ENCODE results near the gene ASPDH.

Gene ASPDH

GRCh38 chr19:50513746-50514345, at the start of gene ASPDH:
Gene ASPDH (minus strand): TSS chr19:50513913. CDS start chr19:50513823, 90 bp downstream.
- no peak for DNase-seq

- DNase-seq, result no peak
Measured at GRCh38 chr19:50562996-50563395, 49.3 kb upstream of the ASPDH start.

DNA sequence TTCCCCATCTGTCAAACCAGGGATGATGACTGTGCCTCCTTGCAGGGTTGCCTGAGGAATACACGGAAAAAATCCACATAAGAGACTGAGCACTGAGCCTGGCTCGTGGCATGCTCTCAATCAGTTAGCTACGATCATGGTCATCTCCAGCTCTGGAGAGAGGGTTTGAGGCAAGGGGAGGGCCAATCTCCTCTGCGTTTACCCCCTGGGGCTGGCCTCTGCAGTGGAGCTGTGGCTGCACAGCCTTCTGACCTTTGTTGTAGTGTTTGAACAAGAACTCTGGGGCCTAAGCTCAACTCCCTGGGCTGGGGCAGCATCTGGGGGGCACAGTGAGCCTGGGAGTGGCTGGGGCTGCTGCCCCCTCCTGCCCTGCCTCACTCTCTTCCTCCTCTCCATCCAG, 48.6 kb upstream of the ASPDH start:
- no peak for DNase-seq

GRCh38 chr19:50559636-50560035, 45.9 kb upstream of the ASPDH start:
- no peak for DNase-seq

- DNase-seq, result no peak
Measured at GRCh38 chr19:50558449-50558848, 44.7 kb upstream of the ASPDH start.

GRCh38 chr19:50558039-50558438, 44.3 kb upstream of the ASPDH start:
- DNase-seq, result no peak

- DNase-seq, result no peak
Measured at GRCh38 chr19:50557009-50557613, 43.4 kb upstream of the ASPDH start.

- DNase-seq, result no peak
Measured at GRCh38 chr19:50556282-50557008, 42.7 kb upstream of the ASPDH start.

DNA sequence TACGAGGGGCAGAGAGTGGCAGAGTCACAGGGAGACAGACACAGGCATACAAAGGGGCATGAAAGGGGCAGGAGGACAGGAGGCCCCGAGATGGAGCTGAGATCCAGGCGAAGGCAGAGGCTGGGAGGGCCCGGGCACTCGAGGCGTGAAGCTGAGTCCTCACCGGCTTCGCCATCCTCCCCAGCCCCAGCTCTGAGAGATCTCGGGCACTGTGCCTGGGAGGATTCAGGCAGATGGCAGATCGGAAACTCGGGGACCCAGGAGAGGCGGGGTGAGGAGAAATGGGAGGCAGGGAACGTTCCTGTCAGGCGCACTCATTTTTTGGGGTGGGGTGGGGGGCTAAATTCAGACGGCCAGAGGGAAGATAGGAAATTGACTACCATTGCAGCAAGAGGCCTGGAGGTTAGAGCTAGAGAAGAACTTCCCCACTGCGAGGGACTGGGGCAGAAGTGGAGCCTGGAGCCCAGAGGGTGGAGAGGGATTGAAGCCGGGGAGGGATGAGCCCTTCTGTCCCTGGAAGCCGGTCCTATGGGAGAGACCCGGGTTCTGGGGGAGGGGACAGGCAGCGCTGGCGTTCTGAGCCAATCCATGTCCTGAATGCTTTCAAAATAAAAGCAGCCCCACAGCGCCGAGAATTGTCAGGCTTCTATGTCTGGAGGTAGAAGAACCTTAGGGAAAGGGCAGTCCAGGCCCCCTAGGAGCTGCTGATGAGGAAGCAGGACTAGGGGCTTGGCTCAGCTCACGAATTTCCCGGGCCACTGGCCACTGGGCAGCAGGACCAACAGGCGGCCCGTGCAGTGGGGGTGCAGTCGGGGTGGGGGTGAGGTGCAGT, 42.0 kb upstream of the ASPDH start:
- DNase-seq, result no peak

DNA sequence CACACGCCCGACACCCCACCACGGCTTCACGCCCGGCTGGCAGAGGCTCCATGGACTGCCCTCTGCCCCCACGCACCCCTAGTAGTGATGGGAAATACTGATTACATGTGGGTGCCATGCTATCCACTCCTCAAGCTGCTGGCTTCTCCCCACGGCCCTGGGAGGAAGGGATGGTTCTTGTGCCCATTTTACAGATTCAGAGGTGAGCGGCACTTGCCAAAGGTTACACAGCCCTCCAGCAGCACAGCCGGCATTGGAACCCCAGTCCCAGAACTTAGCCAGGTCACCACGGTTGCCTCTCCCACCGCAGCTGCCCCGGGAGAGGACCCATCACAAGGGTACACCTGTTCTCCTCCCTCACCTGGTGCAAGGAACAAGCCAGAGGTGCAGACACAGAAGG, 41.3 kb upstream of the ASPDH start:
- DNase-seq, result no peak

- no peak for DNase-seq
Measured at GRCh38 chr19:50554212-50554611, 40.5 kb upstream of the ASPDH start.

DNA sequence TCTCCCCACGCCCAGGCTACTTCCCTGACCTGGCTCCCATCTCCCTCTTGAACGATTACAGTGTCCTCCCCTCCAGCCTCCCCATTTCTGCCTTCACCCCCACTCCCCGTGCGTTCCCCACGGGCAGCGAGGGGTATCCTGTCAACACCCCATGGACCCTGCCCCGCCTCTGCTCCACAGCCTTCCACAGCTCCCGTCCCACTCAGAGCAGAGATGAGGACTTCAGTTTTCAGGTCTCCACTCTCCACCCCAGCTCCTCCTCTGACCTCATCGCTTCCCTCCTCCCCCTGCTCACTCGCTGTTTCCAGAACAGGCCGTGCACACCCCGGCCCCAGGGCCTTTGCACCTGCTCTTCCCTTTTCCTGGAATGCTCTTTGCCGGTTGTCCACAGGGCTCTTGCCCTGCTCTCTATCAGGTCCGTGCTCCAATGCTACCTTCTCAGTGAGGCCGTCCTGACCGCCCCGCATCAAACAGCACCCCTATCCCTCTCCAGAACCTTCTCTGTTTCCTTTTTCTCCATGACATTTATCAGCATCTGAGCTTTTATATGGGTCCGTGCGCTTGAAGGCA, 39.5 kb upstream of the ASPDH start:
- DNase-seq, result no peak

DNA sequence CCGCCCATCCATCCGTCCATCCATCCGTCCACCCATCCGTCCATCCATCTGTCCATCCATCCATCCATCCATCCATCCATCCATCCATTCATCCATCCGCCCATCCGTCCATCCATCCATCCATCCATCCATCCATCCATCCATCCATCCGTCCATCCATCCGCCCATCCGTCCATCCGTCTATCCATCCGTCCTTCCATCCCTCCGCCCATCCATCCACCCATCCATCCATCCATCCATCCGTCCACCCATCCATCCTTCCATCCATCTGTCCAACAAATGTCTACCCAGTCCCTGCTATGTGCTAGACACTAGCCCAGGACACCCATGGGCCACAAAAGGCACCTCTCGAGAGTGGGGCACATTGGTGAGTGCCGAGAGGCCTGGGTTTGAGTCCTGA, 38.8 kb upstream of the ASPDH start:
- DNase-seq, result no peak

GRCh38 chr19:50551715-50552187, 38.0 kb upstream of the ASPDH start:
- no peak for DNase-seq

DNA sequence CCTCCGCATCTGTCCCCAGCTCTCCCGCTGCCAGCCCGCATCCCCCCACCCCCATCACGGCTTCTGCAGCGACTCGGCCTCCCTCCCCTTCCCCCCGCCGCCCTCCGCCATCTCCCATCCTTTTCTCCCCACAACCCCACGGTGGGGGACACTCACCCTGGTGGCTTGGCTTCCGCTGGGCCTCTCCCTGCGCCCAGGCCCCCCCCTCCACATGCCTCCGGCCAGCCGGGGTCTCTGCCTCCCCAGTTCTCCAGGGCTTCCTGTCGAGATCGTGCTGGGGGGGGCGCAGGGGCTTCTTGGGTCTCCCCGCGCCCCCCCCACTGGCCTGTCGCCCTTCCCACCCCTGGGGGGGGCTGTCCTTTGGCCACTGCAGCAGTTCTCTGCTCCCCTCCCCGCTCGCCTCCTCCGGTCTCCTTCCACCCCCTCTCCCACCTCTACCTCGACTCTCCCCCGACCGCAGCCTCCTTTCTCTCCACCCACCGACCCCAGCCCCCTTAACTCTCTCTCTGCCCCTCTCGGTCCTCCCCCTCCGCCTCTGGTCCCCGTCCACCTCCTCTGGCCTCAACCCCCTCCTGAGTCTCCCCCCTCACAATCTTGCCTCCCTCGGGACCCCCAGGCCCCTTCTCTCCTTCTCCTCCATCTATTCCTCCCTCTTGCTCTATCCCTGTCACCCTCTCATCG, 37.5 kb upstream of the ASPDH start:
- no peak for DNase-seq

GRCh38 chr19:50550594-50550966, 36.9 kb upstream of the ASPDH start:
- DNase-seq, result no peak

DNA sequence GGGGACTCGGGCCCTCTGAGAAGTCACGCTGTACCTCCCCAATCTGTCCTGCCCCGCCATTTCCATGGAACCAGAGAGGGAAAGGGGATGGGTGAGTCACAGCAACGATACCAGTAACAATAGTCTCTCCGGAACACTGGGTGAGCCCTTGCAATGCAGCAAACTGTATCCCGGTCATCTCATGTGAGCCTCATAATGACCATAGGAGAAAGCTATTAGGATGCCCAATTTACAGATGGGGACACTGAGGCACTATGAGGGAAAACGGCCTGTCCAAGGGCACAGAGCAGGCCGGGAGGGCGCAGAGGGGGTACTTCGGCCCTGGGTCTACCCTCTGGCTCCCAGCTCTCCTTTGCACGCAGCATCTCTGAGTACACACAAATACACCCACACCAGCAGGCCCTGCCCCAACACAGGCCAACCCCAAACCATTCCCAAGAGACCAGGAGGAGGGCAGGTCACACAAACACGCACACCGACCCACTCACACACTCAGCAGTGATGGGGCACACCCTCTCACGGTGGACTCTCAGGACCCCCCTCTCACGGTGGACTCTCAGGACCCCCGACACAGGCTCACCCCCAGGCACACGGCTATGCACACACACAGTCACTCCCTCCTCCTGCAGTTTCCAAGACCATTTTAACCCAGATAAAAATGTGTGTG, 36.3 kb upstream of the ASPDH start:
- no peak for DNase-seq

DNA sequence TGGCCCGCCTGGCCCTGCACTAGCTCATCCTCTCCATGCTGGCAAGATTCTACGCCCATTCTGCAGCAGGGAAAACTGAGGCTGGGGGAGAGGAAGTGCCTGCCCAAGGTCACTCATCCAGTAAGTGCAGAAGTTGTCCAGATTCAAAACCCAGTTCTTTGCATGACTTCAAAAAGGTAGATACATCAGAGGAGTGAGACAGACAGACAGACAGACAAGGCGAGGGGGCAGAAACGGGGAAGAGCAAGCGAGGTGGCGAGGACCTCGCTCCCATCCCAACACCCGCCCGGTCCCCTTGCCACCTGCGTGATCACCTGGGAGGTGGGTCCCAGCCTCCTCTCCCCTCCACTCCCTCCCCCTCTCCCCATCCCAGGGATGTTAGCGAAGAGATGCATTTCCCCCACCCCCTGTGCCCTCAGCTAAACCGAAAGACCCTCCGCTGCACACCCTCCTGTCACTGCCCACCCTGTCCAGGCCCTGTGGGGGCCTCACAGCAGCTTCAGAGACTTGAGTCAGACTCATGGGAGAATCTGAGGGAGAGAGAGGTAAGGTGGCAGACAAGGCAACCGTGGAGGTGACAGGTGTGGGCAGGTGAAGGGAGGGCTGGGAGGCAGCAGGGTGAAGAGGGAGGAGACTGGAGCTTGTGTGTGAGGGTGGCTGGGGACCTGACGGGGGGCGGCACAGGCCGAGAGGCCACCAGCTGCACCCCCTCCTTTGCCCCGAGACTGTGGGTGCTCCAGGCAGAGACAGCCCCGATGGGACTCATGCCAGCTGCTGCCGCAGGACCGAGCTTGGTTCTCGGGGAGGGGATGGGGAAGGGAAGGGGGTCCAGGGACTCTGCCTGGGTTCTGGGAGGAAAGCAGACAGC, 35.6 kb upstream of the ASPDH start:
- no peak for DNase-seq

DNA sequence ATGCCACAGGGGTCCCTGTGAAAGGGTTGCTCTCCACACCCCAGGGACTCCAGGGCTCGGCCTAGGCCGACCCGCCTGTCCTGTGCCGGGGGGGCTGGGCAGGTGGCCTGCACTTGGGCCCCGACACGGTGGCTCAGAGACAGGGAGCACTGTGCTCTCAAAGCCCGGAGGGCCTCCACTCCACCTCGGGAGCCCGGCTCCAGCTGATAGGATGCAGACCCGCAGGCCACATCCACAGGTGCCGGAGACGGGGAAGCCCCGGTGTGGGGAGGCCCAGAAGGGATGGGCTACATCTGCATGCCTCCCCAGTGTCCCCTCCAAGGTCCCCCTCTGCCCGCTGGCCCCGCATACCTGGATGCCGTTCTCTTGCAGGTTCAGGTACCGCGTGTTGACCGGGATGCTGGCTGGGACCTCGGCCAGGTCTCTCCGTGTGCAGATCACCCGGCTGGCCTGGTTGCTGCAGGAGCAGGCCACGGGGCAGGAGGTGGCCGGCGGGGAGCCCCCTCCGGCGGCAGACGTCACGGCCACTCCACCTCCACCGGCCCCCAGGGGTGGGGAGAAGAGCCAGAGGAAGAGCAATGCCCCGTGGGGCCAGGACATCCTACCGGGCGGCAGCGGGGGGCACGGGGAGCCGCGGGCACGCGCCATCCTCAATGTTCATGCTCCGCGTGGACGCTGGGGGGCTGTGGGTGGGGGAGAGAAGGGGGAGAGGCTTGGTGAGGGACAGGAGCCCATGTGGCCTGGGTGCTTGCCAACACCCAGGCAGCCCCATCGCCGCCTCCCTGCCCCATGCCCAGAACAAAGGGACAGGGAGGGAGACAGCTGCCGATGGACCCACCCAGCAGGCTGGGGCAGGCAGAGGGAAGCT, 34.7 kb upstream of the ASPDH start:
- no peak for DNase-seq

All from NCI-H1436 treated with DMSO at 0.1 percent for 48 hours (cell line).